SK-N-SH (cell line): Measurements from ENCODE around the gene AMIGO2. TPM values are rescaled to one million over a fixed set of nuclear protein-coding genes. Genes with fewer than 3 reads are reported as not detected.

Experiments used
- CTCF ChIA-PET: fragments of 300-600, 350-600 bp; formaldehyde crosslinking; extraction: SDS; loops from one replicate; lab custom pipeline; 2021; lab: Yijun Ruan, JAX
- POLR2A ChIA-PET: fragments of 350-600 bp; sonication (Branson Sonifier 250); formaldehyde crosslinking; extraction: SDS; loops from one replicate; lab custom pipeline; 2020; ENCODE audit warnings: antibody characterized with exemption, inconsistent platforms; lab: Yijun Ruan, JAX
- DNase-seq: peaks from one replicate; pipeline ENCODE4 v3.0.0; 2012
- H2AFZ ChIP-seq: fragments of 200-600 bp; sonication (generic); 2 replicates; pipeline ENCODE4 v1.8.1; 2016; ENCODE audit warnings: antibody characterized with exemption, mild to moderate bottlenecking, low read depth
- H3F3A ChIP-seq: fragments of 200-600 bp; sonication (generic); replicated peaks from 2 replicates; pipeline ENCODE3; 2016; ENCODE audit warnings: antibody characterized with exemption, mild to moderate bottlenecking; ENCODE audit not compliant: insufficient read depth
- H3K27ac ChIP-seq, 2 experiments: fragments of 200-500 bp in 1 of 2; fragments of 200-600 bp in 1 of 2; sonication (Bioruptor generic) in 1 of 2; sonication (generic), shearing (Covaris generic) in 1 of 2; 2 replicates each; pipeline versions ENCODE4 v1.5.1 to v1.6.1; 2014 to 2016; ENCODE audit warnings: low read depth in 2 of 2, inconsistent platforms in 1 of 2, low read length in 1 of 2, mild to moderate bottlenecking in 1 of 2, mixed read lengths in 1 of 2
- H3K27me3 ChIP-seq: fragments of 200-600 bp; sonication (generic), shearing (Covaris generic); 2 replicates; pipeline ENCODE4 v1.6.1; 2016; ENCODE audit warnings: mixed run types; ENCODE audit not compliant: insufficient read depth
- H3K36me3 ChIP-seq, 2 experiments: fragments of 200-500 bp in 1 of 2; fragments of 200-600 bp in 1 of 2; sonication (Bioruptor generic) in 1 of 2; sonication (generic) in 1 of 2; replicated peaks in 1 of 2; 2 replicates each; pipeline versions ENCODE3 to v1.5.1; 2014 to 2016; ENCODE audit warnings: low read length in 1 of 2, mild to moderate bottlenecking in 1 of 2; ENCODE audit not compliant: insufficient read depth in 2 of 2, control insufficient read depth in 1 of 2
- H3K4me1 ChIP-seq, 2 experiments: fragments of 200-500 bp in 1 of 2; fragments of 200-600 bp in 1 of 2; sonication (Bioruptor generic) in 1 of 2; sonication (generic), shearing (Covaris generic) in 1 of 2; 2 replicates each; pipeline versions ENCODE4 v1.5.1 to v1.6.1; 2014 to 2016; ENCODE audit warnings: low read depth in 1 of 2, low read length in 1 of 2, mixed run types in 1 of 2; ENCODE audit not compliant: insufficient read depth in 2 of 2, control insufficient read depth in 1 of 2
- H3K4me2 ChIP-seq: fragments of 200-600 bp; sonication (generic), shearing (Covaris generic); 2 replicates; pipeline ENCODE4 v1.6.1; 2017; ENCODE audit warnings: mixed run types
- H3K4me3 ChIP-seq, 2 experiments: fragments of 200-500 bp in 1 of 2; fragments of 200-600 bp in 1 of 2; sonication (Bioruptor generic) in 1 of 2; sonication (generic), shearing (Covaris generic) in 1 of 2; 2 replicates each; pipeline versions ENCODE4 v1.5.1 to v1.8.1; 2014 to 2016; ENCODE audit warnings: low read depth in 2 of 2, inconsistent platforms in 1 of 2, low read length in 1 of 2, mild to moderate bottlenecking in 1 of 2, mixed read lengths in 1 of 2, moderate library complexity in 1 of 2
- H3K79me2 ChIP-seq: fragments of 200-600 bp; sonication (generic); 2 replicates; pipeline ENCODE4 v1.8.1; 2017; ENCODE audit warnings: mild to moderate bottlenecking; ENCODE audit not compliant: insufficient read depth
- H3K9ac ChIP-seq: fragments of 200-600 bp; sonication (generic); 2 replicates; pipeline ENCODE4 v1.6.1; 2017; ENCODE audit warnings: mixed run types
- H3K9me2 ChIP-seq: fragments of 200-600 bp; sonication (generic); 2 replicates; pipeline ENCODE4 v1.6.1; 2017; ENCODE audit warnings: mixed run types
- H3K9me3 ChIP-seq: fragments of 200-600 bp; sonication (generic); 2 replicates; pipeline ENCODE4 v1.6.1; 2017; ENCODE audit warnings: mixed run types, mild to moderate bottlenecking, moderate library complexity
- H4K20me1 ChIP-seq: fragments of 200-600 bp; sonication (generic); 2 replicates; pipeline ENCODE4 v1.6.1; 2017; ENCODE audit warnings: mild to moderate bottlenecking, mixed run types; ENCODE audit not compliant: insufficient read depth
- CTCF ChIP-seq: fragments of 200-600 bp; sonication (generic); IDR thresholded peaks from 2 replicates; pipeline ENCODE4 v1.6.1; 2017; ENCODE audit warnings: antibody characterized with exemption, mild to moderate bottlenecking, moderate library complexity
- ELF1 ChIP-seq: IDR thresholded peaks from 2 replicates; pipeline ENCODE4 v1.4.0; 2012
- EP300 ChIP-seq, 2 experiments: IDR thresholded peaks; 2 replicates each; pipeline versions ENCODE4 v1.4.0 to v1.6.1; 2012; ENCODE audit warnings: borderline replicate concordance in 1 of 2, low read depth in 1 of 2, low read length in 1 of 2
- FOSL2 ChIP-seq: IDR thresholded peaks from 2 replicates; pipeline ENCODE4 v1.4.0; 2012; ENCODE audit warnings: low read depth, mild to moderate bottlenecking, moderate library complexity, borderline replicate concordance
- GABPA ChIP-seq: IDR thresholded peaks from 2 replicates; pipeline ENCODE4 v1.4.0; 2012; ENCODE audit warnings: low read depth, mild to moderate bottlenecking
- GATA2 ChIP-seq: sonication (generic); formaldehyde crosslinking; IDR thresholded peaks from 2 replicates; pipeline ENCODE4 v1.5.0; 2020; ENCODE audit warnings: mild to moderate bottlenecking, missing genetic modification reagents
- MEF2A ChIP-seq: IDR thresholded peaks from 2 replicates; pipeline ENCODE4 v1.4.0; 2012; ENCODE audit warnings: low read depth, borderline replicate concordance
- MXI1 ChIP-seq: IDR thresholded peaks from 2 replicates; pipeline ENCODE4 v1.6.1; 2012; ENCODE audit warnings: mild to moderate bottlenecking, low read depth, low read length, improper control_type of control experiment
- NFIC ChIP-seq: IDR thresholded peaks from 2 replicates; pipeline ENCODE4 v1.4.0; 2012; ENCODE audit warnings: borderline replicate concordance
- NRF1 ChIP-seq: IDR thresholded peaks from 2 replicates; pipeline ENCODE4 v1.6.1; 2012; ENCODE audit warnings: low read depth, mild to moderate bottlenecking, low read length
- POLR2AphosphoS5 ChIP-seq: IDR thresholded peaks from 2 replicates; pipeline ENCODE4 v1.6.1; 2012; ENCODE audit warnings: low read depth, low read length
- RCOR1 ChIP-seq: fragments of 150-350 bp; IDR thresholded peaks from 2 replicates; pipeline ENCODE4 v1.6.1; 2017; ENCODE audit warnings: antibody characterized with exemption, low read length
- RXRA ChIP-seq: IDR thresholded peaks from 2 replicates; pipeline ENCODE4 v1.4.0; 2012; ENCODE audit warnings: low read depth, mild to moderate bottlenecking, borderline replicate concordance
- TAF1 ChIP-seq: IDR thresholded peaks from 2 replicates; pipeline ENCODE4 v1.6.1; 2012; ENCODE audit warnings: low read depth, mild to moderate bottlenecking, low read length, moderate library complexity, borderline replicate concordance
- TEAD4 ChIP-seq: IDR thresholded peaks from 2 replicates; pipeline ENCODE4 v1.4.0; 2012; ENCODE audit warnings: mild to moderate bottlenecking, borderline replicate concordance; ENCODE audit not compliant: insufficient read depth
- USF1 ChIP-seq: IDR thresholded peaks from 2 replicates; pipeline ENCODE4 v1.4.0; 2012; ENCODE audit warnings: low read depth, borderline replicate concordance
- USF2 ChIP-seq: fragments of 150-350 bp; IDR thresholded peaks from 2 replicates; pipeline ENCODE4 v1.6.1; 2017; ENCODE audit warnings: antibody characterized with exemption, low read length, low read depth, borderline replicate concordance
- YY1 ChIP-seq: IDR thresholded peaks from 2 replicates; pipeline ENCODE4 v1.4.0; 2012; ENCODE audit warnings: low read depth, mild to moderate bottlenecking
- ZBTB33 ChIP-seq: IDR thresholded peaks from 2 replicates; pipeline ENCODE4 v1.4.0; 2012; ENCODE audit warnings: low read depth, borderline replicate concordance
- WGBS: methylation state at CpG from one replicate; pipeline ENCODE4 v1.1.6; 2017; ENCODE audit warnings: low lambda C conversion rate; 5-methylcytosine and 5-hydroxymethylcytosine counted together
- polyA plus RNA-seq, 3 experiments: library from polyadenylated mRNA; depleted of rRNA; stranded (reverse); fragments of >200 nt; gene quantifications; 2 replicates each; pipeline ENCODE4 v1.2.3, GENCODE V29; 2012
- TF ChIP-seq, protein P1 (sequence below): IDR thresholded peaks from 2 replicates; pipeline ENCODE4; 2012

The AMIGO2 gene
- polyA plus RNA-seq, 1 of the 3 experiments (the other 2 are of a cell fraction), result 1.2 TPM

GRCh38 chr12:47039756-47040155 lies 40.0 kb downstream of the AMIGO2 start:
- Histone ChIP-seq H3K27me3 (peaks cover 1% of the 10 kb centered on the region; the same call in 1 of the 2 replicates), H3F3A (no peaks in the 10 kb centered on the region), H3K9ac (no peak overlapping the region), H3K9me3 (no peaks in the 10 kb centered on the region; the same call in 1 of the 2 replicates), H3K9me2 (no peaks in the 10 kb centered on the region), H3K79me2 (no peaks in the 10 kb centered on the region), H3K36me3 (no peaks in the 10 kb centered on the region), H3K27ac (no peak overlapping the region), H2AFZ (no peak overlapping the region), H4K20me1 (no peaks in the 10 kb centered on the region), H3K4me1 (no peaks in the 10 kb centered on the region), H3K4me2 (no peak overlapping the region), H3K4me3 (no peak overlapping the region; a peak in 1 of 4 replicates)
- ChIA-PET CTCF (interaction anchor here (1.4 kb wide), 1 partner anchor 32 kb away, joined by 3 read pairs; no protein-coding TSS in a partner anchor), POLR2A (no interaction called here)
- 0% methylated on average over 1 of the region's 1 CpG for WGBS
- TF ChIP-seq RXRA (no peak), TEAD4 (no peak), GATA2 (CRISPR knock-in tag) (no peak), POLR2AphosphoS5 (no peak), USF1 (no peak), TAF1 (no peak), ELF1 (no peak), USF2 (no peak), MXI1 (no peak), YY1 (no peak), NFIC (no peak), GABPA (no peak), NRF1 (no peak), RCOR1 (no peak), EP300 (IDR thresholded peaks at IDR 0.05; ENCODE audit: borderline replicate concordance in 1 of 2, low read depth in 1 of 2, low read length in 1 of 2) (no peak)
- TF ChIP-seq, protein P1, sequence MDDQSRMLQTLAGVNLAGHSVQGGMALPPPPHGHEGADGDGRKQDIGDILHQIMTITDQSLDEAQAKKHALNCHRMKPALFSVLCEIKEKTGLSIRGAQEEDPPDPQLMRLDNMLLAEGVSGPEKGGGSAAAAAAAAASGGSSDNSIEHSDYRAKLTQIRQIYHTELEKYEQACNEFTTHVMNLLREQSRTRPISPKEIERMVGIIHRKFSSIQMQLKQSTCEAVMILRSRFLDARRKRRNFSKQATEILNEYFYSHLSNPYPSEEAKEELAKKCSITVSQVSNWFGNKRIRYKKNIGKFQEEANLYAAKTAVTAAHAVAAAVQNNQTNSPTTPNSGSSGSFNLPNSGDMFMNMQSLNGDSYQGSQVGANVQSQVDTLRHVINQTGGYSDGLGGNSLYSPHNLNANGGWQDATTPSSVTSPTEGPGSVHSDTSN, result no peak
- DNase-seq, result no peak

- H3K36me3 ChIP-seq, result no peaks in the 10 kb centered on the region
- H3K27ac ChIP-seq, result no peak overlapping the region
- no peak overlapping the region for H3K4me2 ChIP-seq
- H3K79me2 ChIP-seq, result no peaks in the 10 kb centered on the region
- H3F3A ChIP-seq, result no peaks in the 10 kb centered on the region
- H4K20me1 ChIP-seq, result no peaks in the 10 kb centered on the region
- H3K4me1 ChIP-seq, result no peaks in the 10 kb centered on the region
- H3K27me3 ChIP-seq, result peaks cover 7% of the 10 kb centered on the region; the same call in 1 of the 2 replicates
- H3K9ac ChIP-seq, result no peak overlapping the region
- ChIA-PET CTCF (interaction anchor here (1.0 to 1.4 kb wide), 2 partner anchors 17 to 32 kb away, joined by 3 read pairs; no protein-coding TSS in a partner anchor), POLR2A (no interaction called here)
- 5% methylated on average over 2 of the region's 2 CpGs for WGBS
- H3K4me3 ChIP-seq, result no peak overlapping the region
- no peak overlapping the region for H2AFZ ChIP-seq
- DNase-seq, result no peak
- no peaks in the 10 kb centered on the region for H3K9me2 ChIP-seq
- no peaks in the 10 kb centered on the region; the same call in 1 of the 2 replicates for H3K9me3 ChIP-seq
- TF ChIP-seq NFIC, result no peak
- no peak for TF ChIP-seq USF2
- no peak for TF ChIP-seq RCOR1
- TF ChIP-seq CTCF, result no peak
- no peak for TF ChIP-seq ZBTB33
- no peak for TF ChIP-seq MEF2A
- TF ChIP-seq FOSL2, result no peak
These were observed 40.7 kb downstream of the AMIGO2 start for GRCh38 chr12:47039079-47039478.
